ENCODE data around the gene SPINK1. TPM values are rescaled to one million over a fixed set of nuclear protein-coding genes. Genes with fewer than 3 reads are reported as not detected.

Gene SPINK1
- total and polyA plus RNA-seq, 12 donors, result 1.2 to 14.7 (median 2.5) TPM; not detected in 3

DNA sequence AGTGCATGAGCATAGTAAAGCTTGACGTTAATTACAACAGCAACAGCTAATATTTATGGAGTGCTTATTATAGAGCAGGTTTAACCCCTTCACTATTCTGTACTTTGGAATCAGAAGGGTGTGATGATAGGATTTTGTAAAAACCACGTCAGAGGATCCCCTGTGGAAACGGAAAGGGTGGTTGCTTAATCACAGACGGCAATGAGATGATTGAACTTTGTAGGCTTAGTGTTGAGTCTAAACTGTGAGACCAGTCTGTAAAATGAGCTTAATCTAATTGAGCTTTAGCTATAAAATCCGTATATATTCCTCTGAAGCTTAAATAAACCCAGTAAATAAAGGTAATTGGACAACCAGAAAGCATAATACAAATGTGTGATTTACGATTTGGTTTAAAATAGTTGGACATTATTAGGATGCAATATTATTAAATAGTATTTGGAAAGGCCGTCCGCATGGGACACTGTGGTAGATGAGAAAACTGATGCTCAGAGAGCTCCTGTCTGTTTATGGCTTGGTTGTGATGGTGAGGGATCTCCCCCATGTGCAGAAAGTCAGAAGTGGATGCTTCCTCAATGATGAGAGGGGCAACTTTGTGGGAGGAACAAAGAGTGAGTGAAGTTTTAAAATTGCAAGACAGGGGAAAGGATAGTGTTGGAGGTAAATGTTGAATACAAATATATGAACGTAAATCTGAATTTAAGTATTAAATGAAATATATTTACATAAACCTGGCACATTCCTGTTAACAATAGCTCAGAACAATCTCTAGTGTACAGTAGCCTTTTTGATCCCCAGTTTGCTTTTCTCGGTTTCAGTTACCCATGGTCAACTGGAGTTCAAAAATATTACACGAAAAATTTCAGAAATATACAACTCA, 23.7 kb upstream of the SPINK1 start:
- Histone ChIP-seq H3K4me1 (no peaks in the 10 kb centered on the region), H3K4me3 (no peak overlapping the region), H3K27me3 (no peaks in the 10 kb centered on the region), H3K9me3 (no peaks in the 10 kb centered on the region), H3K27ac (no peak overlapping the region), H3K36me3 (no peaks in the 10 kb centered on the region)
- ATAC-seq (no peak), DNase-seq (no peak)
- 73 to 74% methylated on average over 11 of the region's 11 CpGs for WGBS, 2 donors
- intact Hi-C loops (cut with DNase I), result loop anchor here in 4 of 10 donors (5.0 to 10.0 kb wide), 3 partner anchors 77 to 260 kb away; no protein-coding TSS in a partner anchor
- TF ChIP-seq, protein P1, sequence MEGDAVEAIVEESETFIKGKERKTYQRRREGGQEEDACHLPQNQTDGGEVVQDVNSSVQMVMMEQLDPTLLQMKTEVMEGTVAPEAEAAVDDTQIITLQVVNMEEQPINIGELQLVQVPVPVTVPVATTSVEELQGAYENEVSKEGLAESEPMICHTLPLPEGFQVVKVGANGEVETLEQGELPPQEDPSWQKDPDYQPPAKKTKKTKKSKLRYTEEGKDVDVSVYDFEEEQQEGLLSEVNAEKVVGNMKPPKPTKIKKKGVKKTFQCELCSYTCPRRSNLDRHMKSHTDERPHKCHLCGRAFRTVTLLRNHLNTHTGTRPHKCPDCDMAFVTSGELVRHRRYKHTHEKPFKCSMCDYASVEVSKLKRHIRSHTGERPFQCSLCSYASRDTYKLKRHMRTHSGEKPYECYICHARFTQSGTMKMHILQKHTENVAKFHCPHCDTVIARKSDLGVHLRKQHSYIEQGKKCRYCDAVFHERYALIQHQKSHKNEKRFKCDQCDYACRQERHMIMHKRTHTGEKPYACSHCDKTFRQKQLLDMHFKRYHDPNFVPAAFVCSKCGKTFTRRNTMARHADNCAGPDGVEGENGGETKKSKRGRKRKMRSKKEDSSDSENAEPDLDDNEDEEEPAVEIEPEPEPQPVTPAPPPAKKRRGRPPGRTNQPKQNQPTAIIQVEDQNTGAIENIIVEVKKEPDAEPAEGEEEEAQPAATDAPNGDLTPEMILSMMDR (IDR thresholded peaks at IDR 0.05), result no peak

DNA sequence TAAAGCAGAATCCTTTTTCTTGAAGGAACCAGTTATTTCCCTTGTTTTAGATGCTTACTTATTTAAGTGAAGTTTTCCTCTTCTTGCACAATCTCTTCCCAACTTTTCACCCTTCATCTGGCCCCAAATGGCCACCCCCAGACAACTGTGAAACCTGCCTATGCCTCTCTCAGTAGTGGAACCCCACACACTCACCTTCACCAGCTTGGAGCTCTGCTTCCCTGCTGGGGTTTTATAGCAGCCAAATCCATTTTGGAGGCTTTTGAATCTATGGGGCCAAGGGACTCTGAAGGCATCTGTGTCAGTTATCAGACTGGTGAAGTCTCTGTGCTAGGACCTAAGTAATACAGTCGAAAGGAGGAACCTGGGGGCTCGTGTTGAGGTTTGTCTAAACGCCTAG, 22.9 kb upstream of the SPINK1 start:
- Histone ChIP-seq H3K27me3 (no peaks in the 10 kb centered on the region), H3K4me1 (no peaks in the 10 kb centered on the region), H3K36me3 (no peaks in the 10 kb centered on the region), H3K9me3 (no peaks in the 10 kb centered on the region), H3K4me3 (no peak overlapping the region), H3K27ac (no peak overlapping the region)
- TF ChIP-seq, protein P1 (IDR thresholded peaks at IDR 0.05), result no peak
- intact Hi-C loops (cut with DNase I), result loop anchor here in 2 of 10 donors (10.0 kb wide), 1 partner anchor 260 kb away; no protein-coding TSS in a partner anchor
- ATAC-seq (no peak), DNase-seq (no peak)
- WGBS, 2 donors, result 65 to 88% methylated on average over 3 of the region's 3 CpGs

DNA sequence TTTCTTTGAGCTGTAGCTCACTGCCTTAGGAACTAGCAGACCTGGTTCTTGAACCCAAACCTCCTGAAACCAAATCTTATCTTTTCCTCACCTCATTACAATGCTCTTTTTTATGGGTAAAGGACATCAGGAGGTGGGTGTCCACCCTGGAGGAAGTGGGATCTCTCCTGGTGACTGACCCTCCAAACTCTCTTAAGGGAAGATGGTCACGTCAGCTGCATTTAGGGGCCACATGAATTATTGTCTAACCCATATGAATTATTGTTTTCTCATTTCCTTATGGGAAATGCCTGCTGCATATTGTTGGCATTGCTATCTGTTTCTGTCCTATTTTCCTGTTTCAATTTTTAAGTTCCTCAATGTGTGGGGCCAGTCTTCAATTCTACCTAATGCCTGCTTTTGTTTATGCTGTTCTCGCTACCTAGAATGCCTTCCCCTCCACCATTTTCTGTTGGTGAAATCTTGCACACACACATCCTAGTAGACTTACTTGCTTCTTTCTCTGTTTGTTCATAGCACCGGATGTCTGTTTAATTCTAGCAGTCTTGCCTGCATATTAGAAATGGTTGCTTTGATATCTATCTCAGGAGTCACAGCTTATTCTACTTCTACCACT, 22.0 kb upstream of the SPINK1 start:
- no peak for DNase-seq
- Histone ChIP-seq H3K27ac (no peak overlapping the region), H3K4me1 (no peaks in the 10 kb centered on the region), H3K4me3 (no peak overlapping the region), H3K36me3 (no peaks in the 10 kb centered on the region), H3K9me3 (no peaks in the 10 kb centered on the region), H3K27me3 (no peaks in the 10 kb centered on the region)
- ATAC-seq, result no peak
- TF ChIP-seq, protein P1 (IDR thresholded peaks at IDR 0.05), result no peak
- intact Hi-C loops (cut with DNase I), result loop anchor here in 2 of 10 donors (10.0 kb wide), 1 partner anchor 261 kb away; no protein-coding TSS in a partner anchor
- 65 to 81% methylated on average over 3 of the region's 3 CpGs for WGBS, 2 donors

DNA sequence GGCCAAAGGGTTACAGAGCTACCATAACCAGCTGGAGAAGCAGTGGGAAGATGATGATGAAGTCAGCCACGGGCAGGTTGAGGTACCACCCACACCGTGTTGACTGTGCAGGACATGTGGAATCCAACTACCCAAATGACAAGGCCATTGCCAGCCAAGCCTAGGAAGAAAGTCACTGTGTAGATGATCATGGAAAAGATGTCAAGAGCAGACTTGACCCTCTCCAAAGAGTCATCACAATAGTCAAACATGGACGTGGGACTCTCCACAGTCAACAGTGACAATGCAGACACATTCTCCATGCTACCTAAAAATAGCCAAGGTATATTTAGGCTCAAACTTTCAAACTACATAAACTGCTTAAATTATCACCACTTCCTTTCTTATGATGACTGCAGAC, 20.9 kb upstream of the SPINK1 start:
- no peak for ATAC-seq
- TF ChIP-seq, protein P1 (IDR thresholded peaks at IDR 0.05), result no peak
- Histone ChIP-seq H3K36me3 (no peaks in the 10 kb centered on the region), H3K27me3 (no peaks in the 10 kb centered on the region), H3K27ac (no peak overlapping the region), H3K4me1 (no peaks in the 10 kb centered on the region), H3K9me3 (no peaks in the 10 kb centered on the region), H3K4me3 (no peak overlapping the region)
- 41 to 56% methylated on average over 3 of the region's 3 CpGs for WGBS, 2 donors
- intact Hi-C loops (cut with DNase I), result loop anchor here in 2 of 10 donors (10.0 kb wide), 1 partner anchor 262 kb away; no protein-coding TSS in a partner anchor
- DNase-seq, result no peak

Measured in heart right ventricle (tissue), 16 donors.